K562 (cell line): ENCODE data around the gene TTC16. TPM values are rescaled to one million over a fixed set of nuclear protein-coding genes. Genes with fewer than 3 reads are reported as not detected.
A peak's percentile ranks its signal among the peaks of the same experiment; 100 is the strongest.

Experiments used
- ATAC-seq: fragments of 200-7000 bp; cut with Tn5 transposase; 3 replicates; pipeline ENCODE4 v1.9.1; 2020; ENCODE audit warnings: moderate library complexity
- BruUV-seq: library from RNA; stranded (reverse); fragments of 400-500 nt; replicated peaks from 2 replicates; lab custom pipeline; 2021; lab: Mats Ljungman, UMichigan
- CTCF ChIA-PET: fragments of 300-600 bp; formaldehyde crosslinking; extraction: SDS; loops from one replicate; lab custom pipeline; 2021; ENCODE audit warnings: low intra/inter-chr PET ratio; lab: Yijun Ruan, JAX
- POLR2A ChIA-PET: fragments of 300-600, 350-650 bp; sonication (Branson Sonifier 250); formaldehyde crosslinking; extraction: SDS; loops from one replicate; lab custom pipeline; 2021; ENCODE audit warnings: antibody characterized with exemption, inconsistent platforms; lab: Yijun Ruan, JAX
- DNase-seq, 4 experiments: peaks; one replicate each; pipeline versions ENCODE4 v3.0.0 to v3.0.0-alpha.2; 2011 to 2018; ENCODE audit warnings: low spot score in 3 of 4, mixed read lengths in 3 of 4; ENCODE audit errors: extremely low read depth in 1 of 4
- FAIRE-seq: peaks from 2 replicates; lab custom pipeline; 2011; peaks lifted over from hg19 to GRCh38; lab: Jason Lieb, UNC
- H2AFZ ChIP-seq: 2 replicates; pipeline ENCODE4 v1.6.0; 2011; ENCODE audit warnings: low read depth, low read length, control low read depth, inconsistent platforms
- H3K27ac ChIP-seq: fragments of 200-600 bp; 3 replicates; pipeline ENCODE4 v1.8.0; 2011; ENCODE audit warnings: low read depth, mild to moderate bottlenecking, control low read depth, inconsistent platforms, low read length, moderate library complexity, mixed read lengths; ENCODE audit errors: extremely low read depth
- H3K27me3 ChIP-seq, 2 experiments: fragments of 300-600 bp in 1 of 2; 2 replicates in 1 of 2; 3 replicates in 1 of 2; pipeline versions ENCODE4 v1.6.0 to v1.8.0; 2011; ENCODE audit warnings: inconsistent platforms in 2 of 2, low read length in 2 of 2, mild to moderate bottlenecking in 1 of 2, mixed read lengths in 1 of 2, moderate library complexity in 1 of 2; ENCODE audit not compliant: control insufficient read depth in 2 of 2, insufficient read depth in 2 of 2
- H3K36me3 ChIP-seq: fragments of 300-600 bp; 3 replicates; pipeline ENCODE4 v1.8.0; 2011; ENCODE audit warnings: mild to moderate bottlenecking, low read length, inconsistent platforms; ENCODE audit not compliant: control insufficient read depth, insufficient read depth
- H3K4me1 ChIP-seq, 2 experiments: fragments of 200-600 bp in 1 of 2; replicated peaks in 1 of 2; 2 replicates in 1 of 2; 3 replicates in 1 of 2; pipeline versions ENCODE4 v1.5.1 to v1.8.0; 2011; ENCODE audit warnings: inconsistent platforms in 2 of 2, low read length in 2 of 2, mild to moderate bottlenecking in 1 of 2, mixed read lengths in 1 of 2, moderate library complexity in 1 of 2; ENCODE audit not compliant: control insufficient read depth in 2 of 2, insufficient read depth in 2 of 2
- H3K4me2 ChIP-seq: 2 replicates; pipeline ENCODE4 v1.6.1; 2011; ENCODE audit warnings: low read length, control low read depth, inconsistent platforms, mixed read lengths; ENCODE audit not compliant: insufficient read depth
- H3K4me3 ChIP-seq: fragments of 200-600 bp; sonication (generic), shearing (Covaris generic); 2 replicates; pipeline ENCODE4 v1.5.1; 2016; ENCODE audit warnings: control low read depth, inconsistent platforms
- H3K79me2 ChIP-seq: fragments of 200-600 bp; 3 replicates; pipeline ENCODE4 v1.8.0; 2011; ENCODE audit warnings: low read length, inconsistent platforms; ENCODE audit not compliant: control insufficient read depth, insufficient read depth
- H3K9ac ChIP-seq, 2 experiments: 2 replicates each; pipeline versions ENCODE4 v1.6.0 to v1.6.1; 2011; ENCODE audit warnings: low read depth in 2 of 2, low read length in 2 of 2, control low read depth in 1 of 2, inconsistent platforms in 1 of 2, mild to moderate bottlenecking in 1 of 2, mixed read lengths in 1 of 2; ENCODE audit not compliant: insufficient read depth in 1 of 2
- H3K9me1 ChIP-seq: one replicate; pipeline ENCODE4 v1.6.0; 2011; ENCODE audit warnings: inconsistent platforms, mild to moderate bottlenecking, low read length, moderate library complexity; ENCODE audit not compliant: control insufficient read depth, insufficient read depth
- H3K9me3 ChIP-seq: replicated peaks from 2 replicates; pipeline ENCODE4 v1.5.1; 2011; ENCODE audit warnings: low read depth, low read length, inconsistent platforms; ENCODE audit not compliant: control insufficient read depth, insufficient read depth
- H4K20me1 ChIP-seq: replicated peaks from 2 replicates; pipeline ENCODE4 v1.6.1; 2011; ENCODE audit warnings: low read length, inconsistent platforms, mixed read lengths; ENCODE audit not compliant: control insufficient read depth, insufficient read depth
- CREB1 ChIP-seq, 2 experiments: sonication (generic) in 1 of 2; formaldehyde crosslinking in 1 of 2; IDR thresholded peaks; 2 replicates each; pipeline versions ENCODE4 v1.6.1 to v1.8.0; 2012 to 2022; ENCODE audit warnings: inconsistent platforms in 1 of 2, mild to moderate bottlenecking in 1 of 2, missing genetic modification reagents in 1 of 2, moderate library complexity in 1 of 2
- POLR2AphosphoS2 ChIP-seq: IDR thresholded peaks from 2 replicates; pipeline ENCODE4 v1.6.1; 2012; ENCODE audit warnings: low read length, improper control_type of control experiment
- ZNF639 ChIP-seq, 2 experiments: fragments of 200-800 bp in 1 of 2; sonication (Bioruptor generic) in 1 of 2; sonication (generic) in 1 of 2; formaldehyde crosslinking in 1 of 2; IDR thresholded peaks in 1 of 2; conservative IDR thresholded peaks in 1 of 2; 2 replicates each; pipeline versions ENCODE4 v1.5.0 to v1.6.1; 2016 to 2020; ENCODE audit warnings: missing compliant biosample characterization in 1 of 2, missing genetic modification characterization in 1 of 2, missing genetic modification reagents in 1 of 2
- ZNF695 ChIP-seq: fragments of 450-650 bp; formaldehyde crosslinking; IDR thresholded peaks from 2 replicates; pipeline ENCODE4 v1.4.0; 2020; ENCODE audit warnings: mild to moderate bottlenecking, moderate library complexity
- ZNF717 ChIP-seq: fragments of 250-450 bp; sonication (Bioruptor Pico); IDR thresholded peaks from 2 replicates; pipeline ENCODE4 v1.5.0; 2021
- WGBS: fragments of 100-300 bp; shearing (Covaris generic); methylation state at CpG from one replicate; pipeline ENCODE4 v1.1.6; 2016; ENCODE audit warnings: low coverage, mixed read lengths; ENCODE audit not compliant: insufficient coverage; ENCODE audit errors: missing lambda C conversion rate; 5-methylcytosine and 5-hydroxymethylcytosine counted together
- in situ Hi-C: fragments of 300-500 bp; cut with MboI; formaldehyde crosslinking; loops from 4 replicates; pipeline ENCODE4 v1.15.0; 2018; ENCODE audit warnings: inconsistent platforms, mixed read lengths
- intact Hi-C: fragments of 100-400 bp; cut with micrococcal nuclease; formaldehyde crosslinking; loops from 2 replicates; pipeline ENCODE4 v1.14.2; 2022
- polyA plus RNA-seq, 8 experiments: library from polyadenylated mRNA; depleted of rRNA in 4 of 8; stranded (reverse) in 5 of 8; unstranded in 3 of 8; fragments of >200 nt; fragmentation: Nextera tagmentation in 2 of 8; fragmentation: Illumina TruSeq in 1 of 8; extraction: Ambion mirVana in 2 of 8; extraction: Trizol in 1 of 8; gene quantifications; 2 replicates each; pipeline versions ENCODE4 v1.2.1 to v1.2.3, GENCODE V29; 2011 to 2014; ENCODE audit warnings: inconsistent platforms in 1 of 8, missing spikeins in 1 of 8
- total RNA-seq, 7 experiments: library from RNA; depleted of rRNA in 6 of 7; stranded (reverse); fragments of >200 nt in 6 of 7; fragmentation: Illumina TruSeq in 2 of 7; extraction: Trizol in 2 of 7; gene quantifications; 2 replicates each; pipeline versions ENCODE4 v1.2.1 to v1.2.3, GENCODE V29; 2011 to 2021; ENCODE audit warnings: low replicate concordance in 1 of 7

Gene TTC16
- total and polyA plus RNA-seq, 9 of the 15 experiments (the other 6 are each of a cell fraction or from before 2014, with no cell fraction given) = 0.11 TPM; not detected in 8

DNA sequence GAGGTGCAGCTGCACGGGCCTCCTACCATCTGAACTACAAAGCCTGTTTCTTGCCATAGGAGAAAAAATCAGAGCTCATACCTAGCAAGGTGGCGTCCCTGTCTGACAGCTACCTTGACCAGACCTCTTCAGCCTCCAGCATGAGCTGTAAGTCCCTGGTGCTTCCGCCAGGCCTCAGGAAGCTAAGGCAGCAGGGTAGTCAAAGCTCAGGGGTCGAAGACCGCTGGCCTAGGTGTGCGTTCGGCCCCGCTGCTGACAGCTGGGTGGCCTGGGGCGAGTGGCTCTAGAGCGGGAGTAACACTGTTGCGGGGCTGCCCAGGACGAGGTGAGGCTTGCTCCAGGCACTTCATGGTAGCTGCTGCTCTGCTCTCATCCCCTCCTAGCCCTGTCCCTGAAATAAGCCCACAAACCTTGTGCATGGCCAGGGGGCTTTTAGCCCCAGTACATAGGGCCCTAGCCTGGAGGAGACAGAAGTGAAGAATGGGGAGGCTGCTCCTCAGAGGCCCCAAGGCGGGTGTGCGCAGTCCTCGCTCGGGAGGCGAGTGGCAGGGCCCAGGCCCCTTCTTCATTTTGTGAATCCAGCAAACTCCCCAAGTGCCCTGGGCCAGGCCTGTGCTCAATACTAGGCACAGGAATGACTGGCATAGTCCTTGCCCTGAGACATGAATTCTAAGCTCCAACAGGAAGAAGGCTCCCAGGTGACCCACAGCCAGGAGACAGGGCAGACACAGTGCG is 13.8 kb downstream of the TTC16 start:
- Histone ChIP-seq H3K4me1 (peaks cover 7 to 40% of the 10 kb centered on the region in 2 experiments), H3K27ac (no peak overlapping the region), H3K9ac (peak overlapping the region in 1 of 2 experiments; percentile 41; a peak in 1 of 4 replicates), H3K9me3 (no peaks in the 10 kb centered on the region), H3K27me3 (no peaks in the 10 kb centered on the region), H3K4me3 (no peak overlapping the region), H3K79me2 (peaks cover 4% of the 10 kb centered on the region; the same call in 2 of the 3 replicates), H3K36me3 (no peaks in the 10 kb centered on the region), H4K20me1 (no peaks in the 10 kb centered on the region; the same call in 1 of the 2 replicates), H3K9me1 (no peaks in the 10 kb centered on the region), H3K4me2 (no peak overlapping the region), H2AFZ (no peak overlapping the region)
- BruUV-seq = no TSS peak
- FAIRE-seq (no peak), DNase-seq (no peak), ATAC-seq (no peak)
- POLR2A ChIA-PET = interaction anchor here (0.6 to 1.8 kb wide), 5 partner anchors 10 to 47 kb away, joined by 3 to 5 read pairs (median 4); partner anchors contain the start of gene PTRH1
- CTCF ChIA-PET = no interaction called here
- TF ChIP-seq POLR2AphosphoS2 (no peak), ZNF695 (CRISPR knock-in tag) (no peak), CREB1 (IDR thresholded peaks at IDR 0.05) (no peak), CREB1 (CRISPR knock-in tag; IDR thresholded peaks at IDR 0.05) (no peak), ZNF717 (CRISPR knock-in tag) (no peak), ZNF639 (CRISPR knock-in tag; conservative IDR thresholded peaks at IDR 0.05 in 1 of 2, IDR thresholded peaks at IDR 0.05 in 1 of 2) (no peak)
- in situ Hi-C loops (loop anchor here (10.0 kb wide), 1 partner anchor 135 kb away; no protein-coding TSS in a partner anchor), intact Hi-C loops (loop anchor here (10.0 kb wide), 1 partner anchor 305 kb away; no protein-coding TSS in a partner anchor)
- WGBS = 55% methylated on average over 16 of the region's 18 CpGs
